HCT116 (cell line): Measurements from ENCODE around the gene METTL17. TPM values are rescaled to one million over a fixed set of nuclear protein-coding genes. Genes with fewer than 3 reads are reported as not detected.

ENCODE experiments used
- ATAC-seq: fragments of 200-7000 bp; cut with Tn5 transposase; 2 replicates; pipeline ENCODE4 v1.9.1; 2020; ENCODE audit warnings: mild to moderate bottlenecking, moderate library complexity
- BruUV-seq: library from RNA; stranded (reverse); fragments of 400-500 nt; replicated peaks from 2 replicates; lab custom pipeline; 2021; lab: Mats Ljungman, UMichigan
- CTCF ChIA-PET: fragments of 300-600 bp; sonication (Branson Sonifier 250); formaldehyde crosslinking; loops from one replicate; lab custom pipeline; 2021; ENCODE audit warnings: antibody characterized with exemption; lab: Charles Lee
- POLR2A ChIA-PET: fragments of 300-600, 350-600 bp; sonication (Branson Sonifier 250); formaldehyde crosslinking; loops from one replicate; lab custom pipeline; 2021; ENCODE audit warnings: antibody characterized with exemption; lab: Charles Lee
- RAD21 ChIA-PET, 2 experiments: fragments of 300-600 bp; sonication (Branson Sonifier 250); formaldehyde crosslinking; loops; one replicate each; lab custom pipeline; 2023; ENCODE audit warnings: low total read pairs in 2 of 2; ENCODE audit not compliant: uncharacterized antibody in 2 of 2, unreplicated experiment in 2 of 2, low non-redundant PET in 1 of 2; lab: Charles Lee
- DNase-seq: peaks from one replicate; pipeline ENCODE4 v3.0.0-alpha.2; 2010; ENCODE audit warnings: low read depth, low spot score
- H2AFZ ChIP-seq: fragments of 200-600 bp; shearing (Covaris generic), sonication (generic); 2 replicates; pipeline ENCODE4 v1.6.1; 2017; ENCODE audit warnings: low read depth, mixed run types, mixed read lengths, antibody characterized with exemption, low read length; ENCODE audit not compliant: poor library complexity, severe bottlenecking
- H3K27ac ChIP-seq: 2 replicates; pipeline ENCODE4 v1.5.1; 2012; ENCODE audit warnings: low read depth, low read length
- H3K27me3 ChIP-seq: fragments of 200-600 bp; sonication (generic); 2 replicates; pipeline ENCODE4 v1.6.1; 2016; ENCODE audit warnings: mixed run types, low read length, mixed read lengths; ENCODE audit not compliant: insufficient read depth
- H3K36me3 ChIP-seq, 2 experiments: fragments of 200-500 bp in 1 of 2; fragments of 200-600 bp in 1 of 2; sonication (Bioruptor generic) in 1 of 2; sonication (generic) in 1 of 2; 2 replicates each; pipeline versions ENCODE4 v1.5.1 to v1.6.1; 2014 to 2016; ENCODE audit warnings: low read length in 2 of 2, inconsistent platforms in 1 of 2, mixed read lengths in 1 of 2, mixed run types in 1 of 2; ENCODE audit not compliant: insufficient read depth in 2 of 2, control insufficient read depth in 1 of 2
- H3K4me1 ChIP-seq, 2 experiments: fragments of 200-600 bp in 1 of 2; sonication (generic) in 1 of 2; 2 replicates each; pipeline versions ENCODE4 v1.5.1 to v1.6.1; 2012 to 2017; ENCODE audit warnings: low read length in 2 of 2, inconsistent platforms in 1 of 2, mild to moderate bottlenecking in 1 of 2, mixed read lengths in 1 of 2, mixed run types in 1 of 2, moderate library complexity in 1 of 2; ENCODE audit not compliant: insufficient read depth in 2 of 2, control insufficient read depth in 1 of 2
- H3K4me2 ChIP-seq: fragments of 200-600 bp; sonication (generic); 2 replicates; pipeline ENCODE4 v1.6.1; 2017; ENCODE audit warnings: mixed run types, low read length, mixed read lengths
- H3K4me3 ChIP-seq, 2 experiments: fragments of 200-600 bp in 1 of 2; sonication (generic) in 1 of 2; replicated peaks in 1 of 2; 2 replicates each; pipeline ENCODE4 v1.5.1; 2011 to 2016; ENCODE audit warnings: low read length in 2 of 2, control low read depth in 1 of 2, low read depth in 1 of 2, mild to moderate bottlenecking in 1 of 2, mixed read lengths in 1 of 2, mixed run types in 1 of 2
- H3K79me2 ChIP-seq: fragments of 200-600 bp; sonication (generic); 2 replicates; pipeline ENCODE4 v1.6.1; 2017; ENCODE audit warnings: mild to moderate bottlenecking, mixed run types, low read length, moderate library complexity, mixed read lengths; ENCODE audit not compliant: insufficient read depth
- H3K9ac ChIP-seq: fragments of 200-600 bp; sonication (generic); 2 replicates; pipeline ENCODE4 v1.6.1; 2016; ENCODE audit warnings: low read length, mixed read lengths
- H3K9me2 ChIP-seq: fragments of 200-600 bp; sonication (generic), shearing (Covaris generic); 2 replicates; pipeline ENCODE4 v1.6.1; 2017; ENCODE audit warnings: mixed run types, mild to moderate bottlenecking, moderate library complexity; ENCODE audit not compliant: insufficient read depth
- H3K9me3 ChIP-seq, 2 experiments: fragments of 200-500 bp in 1 of 2; fragments of 200-600 bp in 1 of 2; sonication (Bioruptor generic) in 1 of 2; sonication (generic) in 1 of 2; 2 replicates each; pipeline ENCODE4 v1.6.1; 2014 to 2017; ENCODE audit warnings: low read length in 2 of 2, mixed read lengths in 2 of 2, inconsistent platforms in 1 of 2, low read depth in 1 of 2, mild to moderate bottlenecking in 1 of 2, mixed run types in 1 of 2, moderate library complexity in 1 of 2; ENCODE audit not compliant: control insufficient read depth in 1 of 2, insufficient read depth in 1 of 2
- H4K20me1 ChIP-seq: fragments of 200-600 bp; sonication (generic), shearing (Covaris generic); 2 replicates; pipeline ENCODE4 v1.6.1; 2017; ENCODE audit warnings: mixed run types, mild to moderate bottlenecking, moderate library complexity; ENCODE audit not compliant: insufficient read depth
- CEBPB ChIP-seq: IDR thresholded peaks from 2 replicates; pipeline ENCODE4 v1.6.1; 2012; ENCODE audit warnings: low read depth
- ELF1 ChIP-seq: IDR thresholded peaks from 2 replicates; pipeline ENCODE4 v1.6.1; 2012; ENCODE audit warnings: low read depth, borderline replicate concordance
- EZH2 ChIP-seq: fragments of 200-600 bp; sonication (generic); IDR thresholded peaks from 2 replicates; pipeline ENCODE4 v1.6.1; 2017; ENCODE audit warnings: antibody characterized with exemption, mixed run types
- EZH2phosphoT487 ChIP-seq: fragments of 200-600 bp; IDR thresholded peaks from 2 replicates; pipeline ENCODE4 v1.6.1; 2018; ENCODE audit warnings: antibody characterized with exemption, borderline replicate concordance
- POLR2AphosphoS5 ChIP-seq: IDR thresholded peaks from 2 replicates; pipeline ENCODE4 v1.6.1; 2011; ENCODE audit warnings: mild to moderate bottlenecking, low read depth, low read length, moderate library complexity
- REST ChIP-seq: IDR thresholded peaks from 2 replicates; pipeline ENCODE4 v1.6.1; 2012; ENCODE audit warnings: low read depth
- SIN3A ChIP-seq: IDR thresholded peaks from 2 replicates; pipeline ENCODE4 v1.6.1; 2012; ENCODE audit warnings: low read depth
- ZBTB33 ChIP-seq: IDR thresholded peaks from 2 replicates; pipeline ENCODE4 v1.6.1; 2011; ENCODE audit warnings: mild to moderate bottlenecking, low read length, moderate library complexity; ENCODE audit not compliant: insufficient replicate concordance; ENCODE audit errors: extremely low read depth
- ZNF274 ChIP-seq: fragments of 200-500 bp; sonication (Bioruptor generic); IDR thresholded peaks from 2 replicates; pipeline ENCODE4 v1.6.1; 2014; ENCODE audit warnings: mild to moderate bottlenecking, low read depth, low read length, inconsistent platforms
- intact Hi-C: fragments of 100-400 bp; cut with micrococcal nuclease; formaldehyde crosslinking; loops from 2 replicates; pipeline ENCODE4 v1.10.0; 2022
- total RNA-seq: library from RNA; stranded (reverse); gene quantifications from one replicate; pipeline ENCODE4 v1.2.1, GENCODE V29; 2021; ENCODE audit not compliant: unreplicated experiment

The METTL17 gene
- total RNA-seq, 1 experiment from 2014 or later = 93.5 TPM

GRCh38 chr14:21038441-21039422 is 49.0 kb downstream of the METTL17 start:
- CTCF ChIA-PET = interaction anchor here (0.7 to 5.4 kb wide), 7 partner anchors 10 to 181 kb away, joined by 3 to 148 read pairs (median 8); no protein-coding TSS in a partner anchor
- TF ChIP-seq CEBPB (no peak), POLR2AphosphoS5 (no peak), REST (no peak), ZNF274 (no peak), EZH2phosphoT487 (no peak), ZBTB33 (no peak), EZH2 (no peak), SIN3A (no peak), ELF1 (no peak)
- Histone ChIP-seq H3K9me3 (no peaks in the 10 kb centered on the region), H3K36me3 (no peaks in the 10 kb centered on the region), H3K4me3 (no peak overlapping the region), H4K20me1 (no peaks in the 10 kb centered on the region), H3K79me2 (no peaks in the 10 kb centered on the region), H3K27ac (no peak overlapping the region), H3K4me2 (no peak overlapping the region), H3K9ac (no peak overlapping the region), H3K9me2 (no peaks in the 10 kb centered on the region), H2AFZ (no peak overlapping the region), H3K4me1 (peaks cover 0 to 7% of the 10 kb centered on the region in 2 experiments; a peak in 1 of 4 replicates), H3K27me3 (no peaks in the 10 kb centered on the region; the same call in 1 of the 2 replicates)
- BruUV-seq = no TSS peak
- ATAC-seq = no peak
- intact Hi-C loops = no loop called here
- POLR2A ChIA-PET = no interaction called here
- DNase-seq = no peak
- RAD21 ChIA-PET = interaction anchor here (1.9 to 2.2 kb wide), 2 partner anchors 24 kb away, joined by 24 to 30 read pairs; no protein-coding TSS in a partner anchor
